ENCODE results near the gene RNF5.

Gene RNF5

DNA sequence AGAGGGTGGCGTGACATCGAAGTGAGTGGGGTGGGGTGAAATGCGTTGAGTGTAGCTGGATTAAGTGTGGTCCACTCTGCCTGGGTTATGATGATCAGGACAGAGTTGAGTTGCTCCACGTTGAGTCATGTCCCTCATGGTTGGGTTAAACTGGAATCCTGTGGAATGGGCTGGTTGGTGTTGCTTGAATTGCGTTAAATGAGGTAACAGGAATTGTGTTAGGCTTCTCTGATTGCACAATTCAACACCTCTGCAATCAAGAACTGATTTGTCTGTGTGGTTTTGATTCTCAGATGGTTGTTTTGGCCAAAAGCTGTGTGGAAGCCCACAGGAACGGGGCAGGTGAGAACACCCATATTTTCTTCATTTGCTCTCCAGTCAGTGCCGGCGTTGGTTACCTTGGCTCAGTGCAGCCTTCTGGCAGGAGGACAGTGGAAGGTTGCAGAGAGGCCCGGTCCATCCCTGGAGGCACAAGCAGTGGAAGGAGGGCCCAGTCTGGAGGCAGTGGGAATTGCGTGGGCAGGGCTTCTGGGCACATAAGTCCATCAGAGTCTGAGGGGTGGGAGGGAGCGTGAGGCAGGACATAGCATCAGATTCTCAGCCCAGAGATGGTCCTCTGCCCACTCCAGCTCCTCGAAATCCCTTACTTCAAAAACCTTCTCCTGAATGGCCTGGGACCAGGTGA lies 34.0 kb downstream of the RNF5 start:
- DNase-seq, result no peak

DNA sequence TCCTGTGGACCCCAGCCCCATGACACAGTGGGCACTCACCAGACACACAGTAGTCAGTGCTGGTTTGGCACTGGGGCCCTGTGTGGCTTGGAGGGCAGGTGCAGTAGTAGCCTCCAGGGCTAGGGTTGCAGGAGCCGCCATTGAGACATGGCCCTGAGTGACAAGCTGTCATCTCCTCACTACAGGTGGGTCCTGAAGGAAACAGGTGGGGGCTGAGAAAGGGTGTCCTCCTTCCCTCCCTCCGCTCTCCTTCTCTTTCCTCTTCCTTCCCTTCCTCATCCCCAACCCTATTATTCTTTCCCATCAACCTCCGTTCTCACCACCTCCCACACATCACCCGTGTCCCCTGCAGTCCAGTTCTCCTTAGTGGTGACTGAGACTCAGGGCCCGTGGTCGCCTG lies 35.4 kb downstream of the RNF5 start:
- no peak for DNase-seq

GRCh38 chr6:32214126-32214525 lies 35.9 kb downstream of the RNF5 start:
- no peak for DNase-seq

- no peak for DNase-seq
Measured at GRCh38 chr6:32215617-32216016, 37.4 kb downstream of the RNF5 start.

DNA sequence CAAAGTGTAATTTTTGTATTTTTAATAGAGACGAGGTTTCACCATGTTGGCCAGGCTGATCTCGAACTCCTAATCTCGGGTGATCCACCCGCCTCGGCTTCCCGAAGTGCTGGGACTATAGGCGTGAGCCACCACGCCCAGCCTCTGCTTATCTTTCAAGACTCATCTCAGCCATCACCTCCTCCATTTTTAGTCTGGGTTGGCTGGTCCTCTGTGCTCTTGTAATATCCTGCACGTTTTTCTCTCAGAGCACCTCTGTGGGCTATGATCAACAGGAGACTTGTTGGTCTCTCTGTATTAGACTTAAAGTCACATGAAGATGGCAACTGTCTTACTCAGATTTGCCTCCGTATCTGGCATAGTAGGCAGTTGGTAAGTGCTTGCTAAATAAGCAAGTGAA lies 38.1 kb downstream of the RNF5 start:
- DNase-seq, result no peak

DNA sequence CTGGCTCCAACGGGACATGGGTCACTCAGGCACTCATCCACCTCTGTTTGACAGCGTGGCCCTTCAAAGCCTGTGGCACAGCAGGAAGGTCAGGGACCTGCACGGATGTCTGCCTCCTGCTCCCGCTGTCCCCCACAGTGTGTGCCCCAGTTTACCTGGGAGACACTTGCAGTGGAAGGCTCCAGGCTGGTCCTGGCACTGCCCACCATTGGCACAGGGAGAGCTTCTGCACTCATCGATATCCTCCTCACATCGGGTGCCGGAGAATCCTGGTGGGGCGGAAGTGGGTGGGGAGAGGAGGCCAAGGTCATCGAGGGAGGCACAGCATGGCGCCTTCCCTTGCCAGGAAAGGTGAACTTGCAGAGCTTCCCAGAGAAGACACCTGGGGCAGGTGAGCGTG lies 38.8 kb downstream of the RNF5 start:
- DNase-seq, result no peak

DNA sequence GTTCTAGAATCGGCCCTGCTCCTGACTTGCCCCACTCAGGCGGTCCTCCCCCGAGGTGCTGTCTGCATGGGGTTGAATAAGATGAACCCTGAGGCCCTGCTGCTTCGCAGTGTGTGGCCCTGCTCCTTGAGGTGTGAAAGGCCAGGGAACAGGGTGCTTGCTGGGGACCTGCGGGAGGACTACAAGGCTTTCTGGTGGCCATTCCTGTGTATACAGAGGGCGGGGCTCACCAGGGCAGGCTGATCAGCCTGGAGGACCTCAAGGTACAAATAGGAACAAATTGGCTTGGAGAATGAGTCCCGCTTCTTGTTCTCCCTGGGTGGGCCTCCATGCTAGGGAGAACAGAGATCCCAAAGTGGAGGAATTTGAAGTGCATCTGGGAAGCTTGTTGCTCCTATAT lies 40.0 kb downstream of the RNF5 start:
- DNase-seq, result no peak

GRCh38 chr6:32220021-32220420 lies 41.8 kb downstream of the RNF5 start:
- DNase-seq, result no peak

DNA sequence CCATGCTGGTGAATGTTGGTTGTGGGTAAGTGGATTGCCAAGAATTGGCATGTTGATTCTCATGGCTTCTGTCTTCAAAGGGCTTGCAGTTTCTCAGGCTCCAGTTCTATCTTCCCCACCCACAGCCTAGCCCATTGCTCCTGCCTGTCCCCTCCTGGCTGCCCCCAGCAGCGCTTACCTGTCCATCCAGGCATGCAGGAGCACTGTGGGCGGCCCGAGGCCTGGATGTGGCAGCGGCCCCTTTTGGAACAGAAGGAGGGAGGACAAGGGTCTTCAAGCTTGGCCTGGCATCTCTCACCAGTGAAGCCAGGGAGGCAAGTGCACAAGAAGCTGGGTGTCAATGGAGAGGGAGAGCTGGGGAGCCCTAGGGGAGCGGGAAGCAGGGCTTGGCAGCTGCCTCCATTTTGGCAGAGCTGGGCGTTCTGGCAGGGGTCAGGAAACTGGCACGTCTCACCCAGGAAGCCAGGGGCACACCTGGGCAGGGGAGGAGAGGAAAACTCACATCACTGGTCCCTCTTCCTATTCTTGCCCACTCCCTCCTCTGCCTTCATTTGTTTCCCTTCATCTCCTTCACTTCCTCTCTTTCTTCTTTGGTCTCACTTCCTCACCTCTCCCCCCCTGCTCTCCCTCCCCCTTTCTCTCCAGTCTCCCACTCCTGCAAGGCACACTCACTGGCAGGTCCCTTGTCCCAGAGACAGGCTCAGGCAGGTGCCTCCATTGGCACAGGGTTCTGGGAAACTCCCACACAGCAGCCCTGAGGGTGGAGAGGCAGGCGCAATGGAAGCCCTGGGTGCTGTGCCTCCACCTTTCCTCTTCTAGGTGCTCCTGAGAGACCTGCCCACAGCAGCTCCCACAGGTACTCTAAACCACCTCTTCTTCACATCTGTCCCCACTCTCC lies 44.4 kb downstream of the RNF5 start:
- no peak for DNase-seq

GRCh38 chr6:32223258-32224235 lies 45.3 kb downstream of the RNF5 start, which contains the start of gene NOTCH4:
NOTCH4 (minus strand) TSS chr6:32224067; CDS start chr6:32223928, 139 bp downstream.
- DNase-seq, result no peak

- no peak for DNase-seq
Measured at GRCh38 chr6:32224696-32225095, 46.5 kb downstream of the RNF5 start.

DNA sequence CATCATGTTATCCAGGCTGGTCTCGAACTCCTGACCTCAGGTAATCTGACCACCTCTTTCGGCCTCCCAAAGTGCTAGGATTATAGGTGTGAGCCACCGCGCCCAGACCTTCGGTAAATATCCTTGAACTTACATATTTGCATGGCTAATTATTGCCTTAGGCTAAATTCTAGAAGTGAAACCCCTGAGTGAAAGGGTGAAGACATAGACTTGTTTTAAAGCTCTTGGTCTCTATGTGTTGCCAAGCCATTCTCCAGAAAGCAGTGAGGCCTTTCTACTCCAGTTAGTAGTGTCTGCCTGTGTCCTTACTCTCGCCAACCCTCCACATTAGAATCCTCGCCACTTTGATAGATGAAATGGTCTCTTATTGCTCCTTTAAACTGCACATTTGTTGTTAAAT lies 48.2 kb downstream of the RNF5 start:
- no peak for DNase-seq
